ENCODE data around the gene SERTAD1.
"Not testable (repeated sequence)": the region's sequence is repeated elsewhere in the genome, so short reads cannot be mapped to it uniquely, and the experiment has no call there.

The SERTAD1 gene

GRCh38 chr19:40425450-40426287 lies at the start of gene SERTAD1:
Gene SERTAD1 (minus strand): TSS chr19:40425992. CDS start chr19:40423546, 2,446 bp downstream.
- DNase-seq: peak; percentile 99 to 100 (median 100)

GRCh38 chr19:40474737-40475136 lies 48.9 kb upstream of the SERTAD1 start:
- DNase-seq: no peak

GRCh38 chr19:40472516-40472915 lies 46.7 kb upstream of the SERTAD1 start:
- DNase-seq: no peak

GRCh38 chr19:40471111-40471510 lies 45.3 kb upstream of the SERTAD1 start:
- no peak for DNase-seq

GRCh38 chr19:40469011-40469410 lies 43.2 kb upstream of the SERTAD1 start:
- DNase-seq: no peak

- peak in 1 of 6 experiments; percentile 9 for DNase-seq
Observed at GRCh38 chr19:40466985-40467734, 41.4 kb upstream of the SERTAD1 start, which contains the start of gene SPTBN4. Gene SPTBN4 (plus strand): TSS chr19:40467001. CDS start chr19:40472622, 5,621 bp downstream.

GRCh38 chr19:40466219-40466984 lies 40.6 kb upstream of the SERTAD1 start:
- peak in 4 of 6 experiments; percentile 59 to 86 (median 73) for DNase-seq

- DNase-seq: peak; percentile 98 to 99 (median 98)
Observed at GRCh38 chr19:40465557-40466218, 39.9 kb upstream of the SERTAD1 start, which contains the start of gene BLVRB. Gene BLVRB (minus strand): TSS chr19:40465745. CDS start chr19:40465688, 57 bp downstream.

- DNase-seq: peak in 2 of 6 experiments; percentile 50 to 64
Observed at GRCh38 chr19:40465025-40465556, 39.3 kb upstream of the SERTAD1 start.

GRCh38 chr19:40464059-40465024 lies 38.5 kb upstream of the SERTAD1 start:
- peak; percentile 23 to 69 (median 62) for DNase-seq

GRCh38 chr19:40463587-40464037 lies 37.8 kb upstream of the SERTAD1 start:
- not testable (repeated sequence) for DNase-seq

- no peak for DNase-seq
Observed at GRCh38 chr19:40461669-40462221, 36.0 kb upstream of the SERTAD1 start.

- DNase-seq: no peak
Observed at GRCh38 chr19:40460185-40460584, 34.4 kb upstream of the SERTAD1 start.

GRCh38 chr19:40458597-40458974 lies 32.8 kb upstream of the SERTAD1 start:
- no peak for DNase-seq

GRCh38 chr19:40457953-40458596 lies 32.3 kb upstream of the SERTAD1 start:
- no peak for DNase-seq

GRCh38 chr19:40457048-40457447 lies 31.3 kb upstream of the SERTAD1 start:
- no peak for DNase-seq

- not testable (repeated sequence) for DNase-seq
Observed at GRCh38 chr19:40453943-40454342, 28.2 kb upstream of the SERTAD1 start.

GRCh38 chr19:40453151-40453735 lies 27.5 kb upstream of the SERTAD1 start:
- DNase-seq: no peak

GRCh38 chr19:40452016-40452415 lies 26.2 kb upstream of the SERTAD1 start:
- DNase-seq: no peak

Measured in stimulated activated naive CD4-positive, alpha-beta T cell (primary cell).